Measurements from ENCODE around the gene NFAM1. TPM values are rescaled to one million over a fixed set of nuclear protein-coding genes. Genes with fewer than 3 reads are reported as not detected.

NFAM1 gene
- total and polyA plus RNA-seq, 2 donors (not counting 3 experiments of a cell fraction or from before 2014, with no cell fraction given): not detected

GRCh38 chr22:42365111-42365865, 66.9 kb downstream of the NFAM1 start:
- Histone ChIP-seq H3K79me2 (ENCODE audit: control insufficient read depth, insufficient read depth, low read length) (no peaks in the 10 kb centered on the region), H3K4me2 (ENCODE audit: insufficient read depth, low read length) (no peak overlapping the region), H3K4me1 (ENCODE audit: control insufficient read depth, extremely low read depth, insufficient read depth, low read length) (peaks cover 16% of the 10 kb centered on the region), H3K9me1 (replicated peaks; ENCODE audit: control insufficient read depth, extremely low read depth, insufficient read depth, low read length) (no peaks in the 10 kb centered on the region), H3K36me3 (ENCODE audit: control insufficient read depth in 2 of 2, extremely low read depth in 1 of 2, insufficient read depth in 2 of 2, low read length in 2 of 2) (no peaks in the 10 kb centered on the region), H3K9ac (replicated peaks; ENCODE audit: extremely low read depth, insufficient read depth, low read length) (no peak overlapping the region), H3K4me3 (replicated peaks in 1 of 3; ENCODE audit: insufficient read depth in 1 of 3, low read depth in 1 of 3, low read length in 3 of 3) (no peak overlapping the region), H2AFZ (ENCODE audit: low read depth, low read length) (no peak overlapping the region), H3K27me3 (ENCODE audit: control insufficient read depth in 2 of 2, insufficient read depth in 2 of 2, low read length in 2 of 2) (peaks cover 43 to 44% of the 10 kb centered on the region in 2 experiments), H3K9me3 (replicated peaks; ENCODE audit: control insufficient read depth, insufficient read depth, low read length) (no peaks in the 10 kb centered on the region), H4K20me1 (replicated peaks; ENCODE audit: control insufficient read depth, extremely low read depth, insufficient read depth, low read length) (no peaks in the 10 kb centered on the region), H3K27ac (ENCODE audit: insufficient read depth, low read depth, low read length) (no peak overlapping the region)
- CTCF ChIA-PET: no interaction called here
- FAIRE-seq (no peak), DNase-seq (ENCODE audit: low read depth, low spot score) (peak; percentile 12)
- intact Hi-C loops (cut with micrococcal nuclease): no loop called here
- POLR2A ChIA-PET: no interaction called here
- dilution Hi-C loops (cut with MboI; ENCODE audit: extremely low pct_ligation_motif_present, low sequenced_read_pairs): no loop called here
- BruUV-seq (replicated peaks): no TSS peak
- TF ChIP-seq MYC (IDR thresholded peaks at IDR 0.05; ENCODE audit: low read depth, low read length): no peak
- no peak for TF ChIP-seq EZH2 (IDR thresholded peaks at IDR 0.05; ENCODE audit: borderline replicate concordance, low read depth, low read length, severe bottlenecking)
- no peak for TF ChIP-seq POLR2AphosphoS5 (IDR thresholded peaks at IDR 0.05; ENCODE audit: insufficient read depth, low read depth, low read length)
- TF ChIP-seq JUN (IDR thresholded peaks at IDR 0.05; ENCODE audit: borderline replicate concordance, insufficient read depth, insufficient read length, low read depth): no peak
- TF ChIP-seq POLR2A (IDR thresholded peaks at IDR 0.05; ENCODE audit: low read depth, low read length): no peak
- TF ChIP-seq, protein P1, sequence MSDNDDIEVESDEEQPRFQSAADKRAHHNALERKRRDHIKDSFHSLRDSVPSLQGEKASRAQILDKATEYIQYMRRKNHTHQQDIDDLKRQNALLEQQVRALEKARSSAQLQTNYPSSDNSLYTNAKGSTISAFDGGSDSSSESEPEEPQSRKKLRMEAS (IDR thresholded peaks at IDR 0.05; ENCODE audit: insufficient read depth, insufficient read length): no peak
- TF ChIP-seq GATA2 (IDR thresholded peaks at IDR 0.05; ENCODE audit: insufficient read depth, insufficient read length, low read depth, low read length): no peak
- TF ChIP-seq CTCF (IDR thresholded peaks at IDR 0.05; ENCODE audit: extremely low read depth in 1 of 2, insufficient read depth in 1 of 2, low read depth in 1 of 2, low read length in 2 of 2): no peak
- no peak for TF ChIP-seq FOS (IDR thresholded peaks at IDR 0.05; ENCODE audit: borderline replicate concordance, insufficient read depth, low read length)

Data from endothelial cell of umbilical vein (primary cell).